WTC11 (cell line): ENCODE measurements around the gene ARHGEF1. TPM values are rescaled to one million over a fixed set of nuclear protein-coding genes. Genes with fewer than 3 reads are reported as not detected.

Experiments
- ATAC-seq: fragments of 200-7000 bp; cut with Tn5 transposase; 2 replicates; pipeline ENCODE4 v1.10.0; 2021; ENCODE audit warnings: mild to moderate bottlenecking, moderate library complexity
- CTCF ChIA-PET: fragments of 300-600 bp; sonication (Branson Sonifier 250); formaldehyde crosslinking; loops from one replicate; lab custom pipeline; 2021; ENCODE audit warnings: antibody characterized with exemption; lab: Charles Lee
- POLR2A ChIA-PET: fragments of 350-600 bp; sonication (Branson Sonifier 250); formaldehyde crosslinking; loops from one replicate; lab custom pipeline; 2021; ENCODE audit warnings: antibody characterized with exemption; lab: Charles Lee
- DNase-seq: peaks from one replicate; pipeline ENCODE4 v3.0.0; 2021; ENCODE audit warnings: low spot score
- H3K27ac Mint-ChIP-seq: 2 replicates; pipeline ENCODE4 v1.8.0; 2021; ENCODE audit warnings: mixed read lengths
- H3K27me3 Mint-ChIP-seq: 2 replicates; pipeline ENCODE4 v1.8.0; 2021; ENCODE audit warnings: low read depth, mild to moderate bottlenecking, moderate library complexity, mixed read lengths
- H3K36me3 Mint-ChIP-seq: 2 replicates; pipeline ENCODE4 v1.8.0; 2021; ENCODE audit warnings: mixed read lengths
- H3K4me1 Mint-ChIP-seq: 2 replicates; pipeline ENCODE4 v1.8.0; 2022; ENCODE audit warnings: mixed read lengths
- H3K4me3 Mint-ChIP-seq: 2 replicates; pipeline ENCODE4 v1.8.0; 2021; ENCODE audit warnings: mild to moderate bottlenecking, moderate library complexity, mixed read lengths
- H3K9me3 Mint-ChIP-seq: 2 replicates; pipeline ENCODE4 v1.8.0; 2021; ENCODE audit warnings: mixed read lengths
- CDX4 ChIP-seq: fragments of 250-450 bp; sonication (Bioruptor Pico); IDR thresholded peaks from 2 replicates; pipeline ENCODE4 v1.9.0; 2021; ENCODE audit warnings: moderate library complexity, mild to moderate bottlenecking, inconsistent platforms, borderline replicate concordance
- ELF4 ChIP-seq: sonication (generic); formaldehyde crosslinking; IDR thresholded peaks from 2 replicates; pipeline ENCODE4 v1.8.1; 2022; ENCODE audit warnings: low read depth, mild to moderate bottlenecking, moderate library complexity, missing genetic modification reagents
- EMX1 ChIP-seq: fragments of 250-450 bp; sonication (Bioruptor Pico); IDR thresholded peaks from 2 replicates; pipeline ENCODE4 v1.8.0; 2021; ENCODE audit warnings: mild to moderate bottlenecking
- FOXK1 ChIP-seq: sonication (generic); formaldehyde crosslinking; IDR thresholded peaks from 2 replicates; pipeline ENCODE4 v1.8.0; 2022; ENCODE audit warnings: mild to moderate bottlenecking, moderate library complexity, missing genetic modification reagents
- FOXP1 ChIP-seq: sonication (generic); formaldehyde crosslinking; IDR thresholded peaks from 2 replicates; pipeline ENCODE4 v1.8.0; 2022; ENCODE audit warnings: missing genetic modification reagents, mild to moderate bottlenecking, moderate library complexity, borderline replicate concordance
- HMGA2 ChIP-seq: fragments of 250-450 bp; sonication (Bioruptor Pico); IDR thresholded peaks from 2 replicates; pipeline ENCODE4 v1.4.0; 2021; ENCODE audit warnings: mild to moderate bottlenecking, moderate library complexity
- IRF2 ChIP-seq: sonication (generic); formaldehyde crosslinking; IDR thresholded peaks from 2 replicates; pipeline ENCODE4 v1.8.0; 2022; ENCODE audit warnings: low read depth, missing genetic modification reagents, borderline replicate concordance
- JAZF1 ChIP-seq: fragments of 250-450 bp; sonication (Bioruptor Pico); IDR thresholded peaks from 2 replicates; pipeline ENCODE4 v1.9.0; 2021; ENCODE audit warnings: moderate library complexity, mild to moderate bottlenecking, inconsistent platforms
- MAX ChIP-seq: sonication (generic); formaldehyde crosslinking; IDR thresholded peaks from 2 replicates; pipeline ENCODE4 v1.8.0; 2022; ENCODE audit warnings: mild to moderate bottlenecking, missing genetic modification reagents
- NFE2L1 ChIP-seq: sonication (generic); formaldehyde crosslinking; IDR thresholded peaks from 2 replicates; pipeline ENCODE4 v1.8.1; 2023; ENCODE audit warnings: missing genetic modification reagents
- NR2C2 ChIP-seq: sonication (generic); formaldehyde crosslinking; IDR thresholded peaks from 2 replicates; pipeline ENCODE4 v1.8.0; 2022; ENCODE audit warnings: mild to moderate bottlenecking, missing genetic modification reagents
- PRRX2 ChIP-seq: fragments of 250-450 bp; sonication (Bioruptor Pico); IDR thresholded peaks from 2 replicates; pipeline ENCODE4 v1.8.0; 2021; ENCODE audit warnings: mild to moderate bottlenecking
- SMAD4 ChIP-seq: sonication (generic); formaldehyde crosslinking; IDR thresholded peaks from 2 replicates; pipeline ENCODE4 v1.8.0; 2022; ENCODE audit warnings: mild to moderate bottlenecking, missing genetic modification reagents
- SP1 ChIP-seq: sonication (generic); formaldehyde crosslinking; conservative IDR thresholded peaks from 2 replicates; pipeline ENCODE4 v1.8.1; 2022; ENCODE audit warnings: missing genetic modification reagents
- STAT6 ChIP-seq: sonication (generic); formaldehyde crosslinking; conservative IDR thresholded peaks from 2 replicates; pipeline ENCODE4 v1.8.1; 2023; ENCODE audit warnings: mild to moderate bottlenecking, low read depth, missing genetic modification reagents, moderate library complexity
- TEAD4 ChIP-seq: sonication (generic); formaldehyde crosslinking; IDR thresholded peaks from 2 replicates; pipeline ENCODE4 v1.8.0; 2022; ENCODE audit warnings: mild to moderate bottlenecking, missing genetic modification reagents
- ZBTB43 ChIP-seq: sonication (generic); formaldehyde crosslinking; IDR thresholded peaks from 2 replicates; pipeline ENCODE4 v1.8.1; 2023; ENCODE audit warnings: mild to moderate bottlenecking, missing genetic modification reagents
- ZNF138 ChIP-seq: sonication (generic); formaldehyde crosslinking; conservative IDR thresholded peaks from 2 replicates; pipeline ENCODE4 v1.8.1; 2022; ENCODE audit warnings: mild to moderate bottlenecking, moderate library complexity, missing genetic modification reagents
- ZNF219 ChIP-seq: sonication (generic); formaldehyde crosslinking; IDR thresholded peaks from 2 replicates; pipeline ENCODE4 v1.8.0; 2023; ENCODE audit warnings: missing genetic modification reagents, mild to moderate bottlenecking, borderline replicate concordance
- ZNF263 ChIP-seq: sonication (generic); formaldehyde crosslinking; IDR thresholded peaks from 2 replicates; pipeline ENCODE4 v1.8.1; 2022; ENCODE audit warnings: low read depth, mild to moderate bottlenecking, moderate library complexity, missing genetic modification reagents
- ZNF281 ChIP-seq: sonication (generic); formaldehyde crosslinking; IDR thresholded peaks from 2 replicates; pipeline ENCODE4 v1.8.0; 2023; ENCODE audit warnings: mild to moderate bottlenecking, missing genetic modification reagents
- ZNF396 ChIP-seq: fragments of 250-450 bp; sonication (Bioruptor Pico); IDR thresholded peaks from 2 replicates; pipeline ENCODE4 v1.8.0; 2021; ENCODE audit warnings: mild to moderate bottlenecking, moderate library complexity, borderline replicate concordance
- ZNF423 ChIP-seq: fragments of 250-450 bp; sonication (Bioruptor Pico); IDR thresholded peaks from 2 replicates; pipeline ENCODE4 v2.1.2; 2022; ENCODE audit warnings: mild to moderate bottlenecking, moderate library complexity
- ZNF512 ChIP-seq: sonication (generic); formaldehyde crosslinking; IDR thresholded peaks from 2 replicates; pipeline ENCODE4 v1.8.1; 2022; ENCODE audit warnings: missing genetic modification reagents, borderline replicate concordance
- ZNF671 ChIP-seq: fragments of 250-450 bp; sonication (Bioruptor Pico); IDR thresholded peaks from 2 replicates; pipeline ENCODE4 v1.8.0; 2021; ENCODE audit warnings: mild to moderate bottlenecking
- total RNA-seq: library from RNA; stranded (reverse); gene quantifications from 3 replicates; pipeline ENCODE4 v1.2.3, GENCODE V29; 2021

Gene ARHGEF1
- total RNA-seq, 1 experiment from 2014 or later = 102 TPM

- POLR2A ChIA-PET = no interaction called here
- 0 out of 2 replicates have a peak, but pooled peaks cover 4% of the 10 kb centered on the region for H3K36me3 Mint-ChIP-seq
- H3K4me1 Mint-ChIP-seq = peaks cover 9% of the 10 kb centered on the region
- no peak for TF ChIP-seq IRF2 (CRISPR knock-in tag)
- no peak for TF ChIP-seq ZNF512
- no peak for TF ChIP-seq ZNF671 (CRISPR knock-in tag)
- TF ChIP-seq CDX4 (CRISPR knock-in tag) = no peak
- no peak for TF ChIP-seq ZBTB43 (CRISPR knock-in tag)
- no peak for TF ChIP-seq TEAD4 (CRISPR knock-in tag)
- no peak for TF ChIP-seq FOXK1 (CRISPR knock-in tag)
- no peak for TF ChIP-seq HMGA2 (CRISPR knock-in tag)
- TF ChIP-seq NR2C2 (CRISPR knock-in tag) = no peak
- TF ChIP-seq ZNF281 (CRISPR knock-in tag) = no peak
- TF ChIP-seq ZNF423 (CRISPR knock-in tag) = no peak
- no peak for TF ChIP-seq ELF4
- TF ChIP-seq MAX (CRISPR knock-in tag) = no peak
- no peak for TF ChIP-seq PRRX2 (CRISPR knock-in tag)
- TF ChIP-seq ZNF219 = no peak
- no peak for TF ChIP-seq SMAD4
- no peak for TF ChIP-seq ZNF263 (CRISPR knock-in tag)
- H3K27ac Mint-ChIP-seq = no peak overlapping the region
- CTCF ChIA-PET = interaction anchor here (1.2 kb wide), 1 partner anchor 27 kb away, joined by 4 read pairs; no protein-coding TSS in a partner anchor
- H3K4me3 Mint-ChIP-seq = no peak overlapping the region
- peaks cover 7% of the 10 kb centered on the region for H3K27me3 Mint-ChIP-seq
- H3K9me3 Mint-ChIP-seq = no peaks in the 10 kb centered on the region
- ATAC-seq (no peak), DNase-seq (no peak)
Observed at GRCh38 chr19:41910240-41910991, 27.4 kb downstream of the ARHGEF1 start.

GRCh38 chr19:41910992-41911888 is 28.3 kb downstream of the ARHGEF1 start:
- no peaks in the 10 kb centered on the region for H3K9me3 Mint-ChIP-seq
- POLR2A ChIA-PET = no interaction called here
- H3K4me3 Mint-ChIP-seq = peak overlapping the region; percentile 68
- TF ChIP-seq FOXK1 (CRISPR knock-in tag) (no peak), ZNF138 (no peak), JAZF1 (CRISPR knock-in tag) (no peak), NFE2L1 (CRISPR knock-in tag) (no peak), ZNF396 (CRISPR knock-in tag) (no peak), EMX1 (CRISPR knock-in tag) (no peak), FOXP1 (no peak), STAT6 (CRISPR knock-in tag) (no peak), MAX (CRISPR knock-in tag) (no peak), SP1 (CRISPR knock-in tag) (no peak), NR2C2 (CRISPR knock-in tag) (no peak)

More at GRCh38 chr19:41910992-41911888, 28.3 kb downstream of the ARHGEF1 start:
- DNase-seq = no peak
- no peaks in the 10 kb centered on the region for H3K36me3 Mint-ChIP-seq
- no peak overlapping the region for H3K27ac Mint-ChIP-seq
- ATAC-seq = no peak
- H3K27me3 Mint-ChIP-seq = peaks cover 7% of the 10 kb centered on the region
- H3K4me1 Mint-ChIP-seq = peaks cover 9% of the 10 kb centered on the region
- CTCF ChIA-PET = interaction anchor here (0.7 to 1.9 kb wide), 4 partner anchors 20 to 38 kb away, joined by 3 to 5 read pairs (median 4); no protein-coding TSS in a partner anchor
